ENCODE measurements around the gene ATOSA.

DNA sequence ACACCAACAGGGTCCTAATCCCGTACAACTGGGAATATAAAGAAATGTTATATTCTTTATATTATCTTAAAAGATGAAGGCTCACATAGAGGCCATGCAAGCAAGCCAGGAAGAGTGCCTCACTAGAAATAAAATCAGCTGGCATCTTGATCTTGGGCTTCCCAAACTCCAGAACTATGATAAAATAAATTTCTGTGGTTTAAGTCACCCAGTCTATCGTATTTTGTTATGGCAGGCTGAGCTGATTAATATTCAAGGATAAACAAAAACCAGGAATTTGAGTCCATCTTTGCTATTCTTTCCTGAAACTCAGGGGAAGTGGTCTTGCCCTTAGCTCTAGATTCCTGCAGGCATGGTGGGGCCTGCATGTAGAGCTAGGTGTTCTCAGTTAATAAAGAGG, 42.7 kb downstream of the ATOSA start:
- TF ChIP-seq, protein P1, sequence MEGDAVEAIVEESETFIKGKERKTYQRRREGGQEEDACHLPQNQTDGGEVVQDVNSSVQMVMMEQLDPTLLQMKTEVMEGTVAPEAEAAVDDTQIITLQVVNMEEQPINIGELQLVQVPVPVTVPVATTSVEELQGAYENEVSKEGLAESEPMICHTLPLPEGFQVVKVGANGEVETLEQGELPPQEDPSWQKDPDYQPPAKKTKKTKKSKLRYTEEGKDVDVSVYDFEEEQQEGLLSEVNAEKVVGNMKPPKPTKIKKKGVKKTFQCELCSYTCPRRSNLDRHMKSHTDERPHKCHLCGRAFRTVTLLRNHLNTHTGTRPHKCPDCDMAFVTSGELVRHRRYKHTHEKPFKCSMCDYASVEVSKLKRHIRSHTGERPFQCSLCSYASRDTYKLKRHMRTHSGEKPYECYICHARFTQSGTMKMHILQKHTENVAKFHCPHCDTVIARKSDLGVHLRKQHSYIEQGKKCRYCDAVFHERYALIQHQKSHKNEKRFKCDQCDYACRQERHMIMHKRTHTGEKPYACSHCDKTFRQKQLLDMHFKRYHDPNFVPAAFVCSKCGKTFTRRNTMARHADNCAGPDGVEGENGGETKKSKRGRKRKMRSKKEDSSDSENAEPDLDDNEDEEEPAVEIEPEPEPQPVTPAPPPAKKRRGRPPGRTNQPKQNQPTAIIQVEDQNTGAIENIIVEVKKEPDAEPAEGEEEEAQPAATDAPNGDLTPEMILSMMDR (IDR thresholded peaks at IDR 0.05) = no peak
- TF ChIP-seq POLR2A (IDR thresholded peaks at IDR 0.05; ENCODE audit: low read depth) = no peak
